T-helper 22 cell (primary cell): ENCODE results near the gene USP16.

Experiments
- DNase-seq: peaks from one replicate; pipeline ENCODE4 v3.0.0-alpha.2; 2020; ENCODE audit warnings: low read depth

USP16 gene

DNA sequence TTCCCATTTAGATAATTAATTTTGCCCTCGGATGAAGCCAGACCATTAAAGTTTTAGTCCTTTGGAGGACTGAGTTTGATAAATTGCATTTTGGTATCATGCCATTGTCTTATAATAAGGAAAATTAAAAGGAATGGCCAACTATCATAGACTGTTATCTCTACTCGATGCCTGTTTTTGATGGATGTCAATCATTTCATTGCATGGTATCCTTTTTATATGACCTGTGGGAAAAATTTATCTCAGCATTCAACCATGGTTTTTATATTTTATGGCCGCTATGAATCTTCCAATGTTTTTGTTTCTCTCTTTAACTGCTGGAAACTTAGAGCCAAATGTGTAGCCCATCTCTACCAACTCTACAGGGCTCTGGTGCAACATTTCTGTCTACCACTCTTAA is 58.8 kb downstream of the USP16 start:
- DNase-seq = no peak

GRCh38 chr21:29084372-29084771 is 59.9 kb downstream of the USP16 start:
- no peak for DNase-seq

DNA sequence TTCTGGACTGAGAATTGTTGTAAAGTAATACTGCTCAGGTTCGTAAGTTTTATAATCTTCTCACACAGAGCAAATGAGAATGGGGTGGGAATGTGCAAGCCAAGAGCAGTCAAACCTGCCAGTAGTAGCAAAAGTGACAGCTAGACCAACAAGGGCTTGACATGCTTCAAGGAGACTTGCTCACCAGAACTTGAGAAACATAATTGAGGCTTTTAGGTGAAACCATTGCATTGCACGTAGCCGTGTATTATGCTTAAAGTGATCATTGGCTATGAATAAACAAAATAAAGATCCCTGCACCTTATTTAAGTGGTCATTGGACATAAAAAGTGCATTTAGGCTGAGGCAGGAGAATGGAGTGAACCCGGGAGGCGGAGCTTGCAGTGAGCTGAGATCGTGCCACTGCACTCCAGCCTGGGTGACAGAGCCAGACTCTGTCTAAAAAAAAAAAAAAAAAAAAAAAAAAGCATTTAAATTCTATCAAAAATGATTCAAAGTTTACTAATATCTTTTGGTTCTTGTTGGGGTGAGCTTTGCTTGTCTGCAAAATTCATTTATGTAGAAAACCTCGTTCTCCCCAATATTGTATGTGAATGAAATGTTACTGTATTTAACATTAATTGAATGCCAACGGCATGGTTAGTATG is 60.8 kb downstream of the USP16 start:
- DNase-seq = no peak

GRCh38 chr21:29091033-29091432 is 66.6 kb downstream of the USP16 start:
- no peak for DNase-seq

DNA sequence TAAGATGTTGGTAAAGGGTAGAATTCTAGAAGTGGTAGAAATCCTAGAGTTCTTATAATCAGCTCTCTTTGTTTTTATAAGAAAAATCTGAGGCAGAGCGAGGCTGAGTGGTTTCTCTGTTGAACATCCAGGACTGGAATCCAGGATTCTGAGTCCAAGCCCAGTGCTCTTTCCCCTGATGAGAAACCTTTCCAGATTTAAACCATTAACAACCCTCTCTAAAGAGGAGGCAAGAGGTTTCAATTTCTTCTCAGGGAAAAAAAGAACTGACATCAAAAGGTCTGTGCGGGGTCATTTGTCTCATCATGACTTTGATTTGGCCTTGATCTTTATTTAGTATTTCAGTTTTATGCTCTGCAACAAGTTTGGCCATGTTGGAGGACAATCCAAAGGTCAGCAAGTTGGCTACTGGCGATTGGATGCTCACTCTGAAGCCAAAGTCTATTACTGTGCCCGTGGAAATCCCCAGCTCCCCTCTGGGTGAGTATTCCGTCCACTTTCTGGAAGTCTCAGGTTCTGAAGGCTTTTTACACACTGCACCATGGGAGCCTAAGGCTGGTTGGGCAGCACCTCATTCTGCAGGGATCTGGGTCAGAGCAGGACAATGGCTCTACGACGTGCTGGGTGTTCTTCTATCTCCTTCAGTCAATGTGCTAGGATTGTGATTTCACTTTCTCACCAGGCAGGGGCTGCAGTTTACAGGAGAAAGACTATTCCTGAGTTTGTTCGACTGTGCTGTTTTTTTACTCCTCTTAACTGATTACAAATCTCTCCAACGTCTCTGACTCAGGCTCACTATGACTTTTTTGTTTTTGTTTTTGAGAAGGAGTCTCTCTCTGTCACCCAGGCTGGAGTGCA is 67.9 kb downstream of the USP16 start:
- DNase-seq = no peak

GRCh38 chr21:29096218-29097015 is 71.9 kb downstream of the USP16 start:
- no peak for DNase-seq

DNA sequence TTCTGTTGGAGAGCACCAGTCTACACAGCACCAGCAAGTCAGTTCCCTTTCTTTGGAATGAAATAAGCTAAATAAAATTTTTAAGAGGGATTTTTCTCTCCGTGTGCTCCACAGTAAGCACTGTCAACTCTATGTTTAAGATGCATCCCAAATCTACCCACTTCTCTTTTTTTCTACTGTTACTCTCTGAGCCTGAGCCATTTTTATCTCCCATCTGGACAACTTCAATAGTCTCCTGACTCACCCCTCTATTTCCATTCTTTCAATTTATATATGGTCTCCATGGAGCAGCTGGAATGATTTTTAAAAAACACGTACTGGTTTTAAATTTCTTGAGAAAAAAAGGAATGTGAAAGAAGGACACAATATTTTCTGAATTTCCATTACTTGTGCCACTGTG is 73.7 kb downstream of the USP16 start:
- no peak for DNase-seq

DNA sequence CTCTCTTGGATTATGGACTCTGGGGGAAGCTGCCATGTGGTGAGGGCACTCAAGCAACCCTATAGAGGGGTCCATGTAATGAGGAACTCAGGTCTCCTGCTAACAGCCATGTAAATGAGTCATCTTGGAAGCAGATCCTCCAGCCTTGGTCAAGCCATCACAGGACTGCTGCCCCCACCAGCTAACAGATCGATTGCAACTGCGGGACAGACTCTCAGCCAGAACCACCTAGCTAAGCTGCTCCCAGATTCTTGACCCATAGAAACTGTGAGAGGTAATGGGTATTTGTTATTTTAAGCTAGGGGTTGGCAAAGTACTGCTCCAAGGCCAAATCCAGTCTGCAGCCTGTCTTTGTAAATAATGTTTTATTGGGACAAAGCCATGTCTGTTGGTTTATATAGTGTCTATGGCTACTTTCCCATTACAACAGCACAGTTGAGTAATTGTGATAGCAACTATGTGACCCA is 78.4 kb downstream of the USP16 start:
- DNase-seq = no peak
